Osteoblast (primary cell): ENCODE data around the gene SYCP2. TPM values are rescaled to one million over a fixed set of nuclear protein-coding genes. Genes with fewer than 3 reads are reported as not detected.

Source experiments
- DNase-seq: peaks from one replicate; pipeline ENCODE4 v3.0.0; 2011; ENCODE audit warnings: low spot score, mixed read lengths; ENCODE audit not compliant: insufficient read length; ENCODE audit errors: missing footprints
- H2AFZ ChIP-seq: 2 replicates; pipeline ENCODE4 v1.6.0; 2011; ENCODE audit warnings: mild to moderate bottlenecking, low read length
- H3K27ac ChIP-seq: 2 replicates; pipeline ENCODE4 v1.5.1; 2011; ENCODE audit warnings: mild to moderate bottlenecking, low read depth, low read length, moderate library complexity
- H3K27me3 ChIP-seq: 2 replicates; pipeline ENCODE4 v1.6.0; 2012; ENCODE audit warnings: mild to moderate bottlenecking, control low read depth, inconsistent platforms, low read length, moderate library complexity; ENCODE audit not compliant: insufficient read depth
- H3K36me3 ChIP-seq: 2 replicates; pipeline ENCODE4 v1.5.1; 2011; ENCODE audit warnings: mild to moderate bottlenecking, low read length, control low read depth, moderate library complexity; ENCODE audit not compliant: insufficient read depth
- H3K4me1 ChIP-seq: 2 replicates; pipeline ENCODE4 v1.5.1; 2011; ENCODE audit warnings: mild to moderate bottlenecking, low read length, control low read depth, moderate library complexity; ENCODE audit not compliant: insufficient read depth
- H3K4me2 ChIP-seq: 2 replicates; pipeline ENCODE4 v1.6.0; 2011; ENCODE audit warnings: mild to moderate bottlenecking, low read length; ENCODE audit not compliant: insufficient read depth
- H3K4me3 ChIP-seq: fragments of 200-600 bp; sonication (generic); 3 replicates; pipeline ENCODE4 v1.5.1; 2012; ENCODE audit warnings: mild to moderate bottlenecking, low read length, inconsistent platforms; ENCODE audit not compliant: insufficient read depth
- H3K79me2 ChIP-seq: 2 replicates; pipeline ENCODE4 v1.6.0; 2012; ENCODE audit warnings: mild to moderate bottlenecking, low read length, control low read depth, inconsistent platforms; ENCODE audit not compliant: insufficient read depth
- H3K9me3 ChIP-seq: 2 replicates; pipeline ENCODE4 v1.5.1; 2011; ENCODE audit warnings: low read depth, low read length, control low read depth
- H4K20me1 ChIP-seq: 2 replicates; pipeline ENCODE4 v1.6.0; 2012; ENCODE audit warnings: mild to moderate bottlenecking, low read length, control low read depth; ENCODE audit not compliant: insufficient read depth
- total RNA-seq: library from RNA; depleted of rRNA; stranded (reverse); fragments of >200 nt; gene quantifications from 2 replicates; pipeline ENCODE4 v1.2.3, GENCODE V29; 2012
- TF ChIP-seq, protein P1 (sequence below): IDR thresholded peaks from 2 replicates; pipeline ENCODE4 v1.5.1; 2011; ENCODE audit warnings: mild to moderate bottlenecking, low read depth, low read length, moderate library complexity; ENCODE audit errors: extremely low read depth

SYCP2 gene
- total RNA-seq, 1 donor, result 1.4 TPM

- TF ChIP-seq, protein P1, sequence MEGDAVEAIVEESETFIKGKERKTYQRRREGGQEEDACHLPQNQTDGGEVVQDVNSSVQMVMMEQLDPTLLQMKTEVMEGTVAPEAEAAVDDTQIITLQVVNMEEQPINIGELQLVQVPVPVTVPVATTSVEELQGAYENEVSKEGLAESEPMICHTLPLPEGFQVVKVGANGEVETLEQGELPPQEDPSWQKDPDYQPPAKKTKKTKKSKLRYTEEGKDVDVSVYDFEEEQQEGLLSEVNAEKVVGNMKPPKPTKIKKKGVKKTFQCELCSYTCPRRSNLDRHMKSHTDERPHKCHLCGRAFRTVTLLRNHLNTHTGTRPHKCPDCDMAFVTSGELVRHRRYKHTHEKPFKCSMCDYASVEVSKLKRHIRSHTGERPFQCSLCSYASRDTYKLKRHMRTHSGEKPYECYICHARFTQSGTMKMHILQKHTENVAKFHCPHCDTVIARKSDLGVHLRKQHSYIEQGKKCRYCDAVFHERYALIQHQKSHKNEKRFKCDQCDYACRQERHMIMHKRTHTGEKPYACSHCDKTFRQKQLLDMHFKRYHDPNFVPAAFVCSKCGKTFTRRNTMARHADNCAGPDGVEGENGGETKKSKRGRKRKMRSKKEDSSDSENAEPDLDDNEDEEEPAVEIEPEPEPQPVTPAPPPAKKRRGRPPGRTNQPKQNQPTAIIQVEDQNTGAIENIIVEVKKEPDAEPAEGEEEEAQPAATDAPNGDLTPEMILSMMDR, result no peak
- Histone ChIP-seq H2AFZ (no peak overlapping the region), H3K27me3 (no peaks in the 10 kb centered on the region), H3K4me2 (no peak overlapping the region), H3K9me3 (no peaks in the 10 kb centered on the region), H3K27ac (no peak overlapping the region), H3K4me3 (no peak overlapping the region), H4K20me1 (no peaks in the 10 kb centered on the region), H3K36me3 (no peaks in the 10 kb centered on the region), H3K79me2 (no peaks in the 10 kb centered on the region), H3K4me1 (no peaks in the 10 kb centered on the region)
- no peak for DNase-seq
Observed at GRCh38 chr20:59972037-59972801, 38.8 kb upstream of the SYCP2 start.

- no peak for DNase-seq
- Histone ChIP-seq H3K4me3 (no peak overlapping the region), H3K79me2 (no peaks in the 10 kb centered on the region), H3K36me3 (no peaks in the 10 kb centered on the region), H3K4me2 (no peak overlapping the region), H3K4me1 (no peaks in the 10 kb centered on the region), H3K27ac (no peak overlapping the region), H4K20me1 (no peaks in the 10 kb centered on the region), H3K9me3 (no peaks in the 10 kb centered on the region), H3K27me3 (no peaks in the 10 kb centered on the region), H2AFZ (no peak overlapping the region)
- TF ChIP-seq, protein P1, result no peak
Observed at GRCh38 chr20:59971428-59971827, 38.0 kb upstream of the SYCP2 start.

DNA sequence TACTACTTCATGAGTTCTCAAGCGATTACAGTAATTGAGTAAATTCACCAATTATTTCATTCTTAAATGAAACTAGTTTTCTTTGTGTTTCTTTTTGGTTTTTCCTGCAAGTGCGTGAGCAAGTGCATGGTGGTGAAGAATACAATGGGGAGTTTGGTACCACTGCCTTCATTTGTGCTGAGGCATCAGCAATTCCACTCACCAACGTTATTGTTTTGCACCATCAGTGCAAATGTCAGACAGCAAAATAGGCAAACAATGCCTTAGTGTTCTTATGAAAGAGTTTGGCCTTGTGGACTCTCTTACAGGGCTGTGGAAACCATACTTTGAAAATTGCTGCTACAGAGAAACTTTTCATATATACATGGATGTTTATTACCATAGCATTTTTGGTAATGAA lies 33.0 kb upstream of the SYCP2 start:
- no peaks in the 10 kb centered on the region for H3K9me3 ChIP-seq
- H4K20me1 ChIP-seq, result no peaks in the 10 kb centered on the region
- DNase-seq, result no peak
- no peaks in the 10 kb centered on the region for H3K27me3 ChIP-seq
- TF ChIP-seq, protein P1, result no peak
- H3K4me1 ChIP-seq, result no peaks in the 10 kb centered on the region
- H3K4me3 ChIP-seq, result no peak overlapping the region
- H3K36me3 ChIP-seq, result no peaks in the 10 kb centered on the region
- H3K4me2 ChIP-seq, result no peak overlapping the region
- no peaks in the 10 kb centered on the region for H3K79me2 ChIP-seq
- H2AFZ ChIP-seq, result no peak overlapping the region
- H3K27ac ChIP-seq, result no peak overlapping the region

GRCh38 chr20:59962155-59962554 lies 28.7 kb upstream of the SYCP2 start:
- Histone ChIP-seq H3K4me1 (no peaks in the 10 kb centered on the region), H3K79me2 (no peaks in the 10 kb centered on the region), H3K27me3 (no peaks in the 10 kb centered on the region), H2AFZ (no peak overlapping the region), H3K36me3 (no peaks in the 10 kb centered on the region), H3K9me3 (no peaks in the 10 kb centered on the region), H3K4me3 (no peak overlapping the region), H3K27ac (no peak overlapping the region), H4K20me1 (no peaks in the 10 kb centered on the region), H3K4me2 (no peak overlapping the region)
- TF ChIP-seq, protein P1, result no peak
- DNase-seq, result no peak
